GM12878 (cell line): ENCODE measurements around the gene CABLES1. TPM values are rescaled to one million over a fixed set of nuclear protein-coding genes. Genes with fewer than 3 reads are reported as not detected.

Experiments
- ATAC-seq: fragments of 200-7000 bp; cut with Tn5 transposase; 3 replicates; pipeline ENCODE4 v1.9.1; 2020; ENCODE audit warnings: mild to moderate bottlenecking, moderate library complexity
- BruUV-seq: library from RNA; stranded (reverse); fragments of 400-500 nt; replicated peaks from 2 replicates; lab custom pipeline; 2021; lab: Mats Ljungman, UMichigan
- CTCF ChIA-PET: fragments of 300-600 bp; sonication (Branson Sonifier 250); formaldehyde crosslinking; extraction: SDS; loops from one replicate; lab custom pipeline; 2021; ENCODE audit warnings: inconsistent platforms; lab: Yijun Ruan, JAX
- POLR2A ChIA-PET: fragments of 350-600 bp; formaldehyde crosslinking; extraction: SDS; loops from one replicate; lab custom pipeline; 2021; ENCODE audit warnings: inconsistent platforms; lab: Charles Lee
- RAD21 ChIA-PET: fragments of 300-600 bp; sonication (Branson Sonifier 250); formaldehyde crosslinking; loops from one replicate; lab custom pipeline; 2023; ENCODE audit warnings: antibody characterized with exemption; ENCODE audit not compliant: unreplicated experiment; lab: Charles Lee
- SMC1A ChIA-PET: fragments of 300-600 bp; sonication (Branson Sonifier 250); formaldehyde crosslinking; loops from one replicate; lab custom pipeline; 2023; ENCODE audit not compliant: unreplicated experiment, uncharacterized antibody; lab: Charles Lee
- DNase-seq: peaks from one replicate; pipeline ENCODE4 v3.0.0-alpha.2; 2011; ENCODE audit warnings: low read depth, low spot score
- FAIRE-seq: peaks from 3 replicates; lab custom pipeline; 2011; peaks lifted over from hg19 to GRCh38; lab: Jason Lieb, UNC
- H2AFZ ChIP-seq: 2 replicates; pipeline ENCODE4 v1.6.0; 2011; ENCODE audit warnings: low read depth, low read length, control low read depth; ENCODE audit not compliant: control insufficient read depth
- H3K27ac ChIP-seq: 2 replicates; pipeline ENCODE4 v1.5.1; 2011; ENCODE audit warnings: control low read depth; ENCODE audit not compliant: control insufficient read depth, insufficient read depth
- H3K27me3 ChIP-seq, 2 experiments: replicated peaks in 1 of 2; 2 replicates each; pipeline versions ENCODE4 v1.6.0 to v1.6.1; 2011; ENCODE audit warnings: low read length in 1 of 2; ENCODE audit not compliant: control insufficient read depth in 2 of 2, insufficient read depth in 2 of 2
- H3K36me3 ChIP-seq, 2 experiments: 2 replicates each; pipeline ENCODE4 v1.5.1; 2011; ENCODE audit warnings: low read length in 1 of 2; ENCODE audit not compliant: control insufficient read depth in 2 of 2, insufficient read depth in 2 of 2
- H3K4me1 ChIP-seq: 2 replicates; pipeline ENCODE4 v1.6.1; 2011; ENCODE audit warnings: mild to moderate bottlenecking, low read length, moderate library complexity, mixed read lengths; ENCODE audit not compliant: control insufficient read depth, insufficient read depth
- H3K4me2 ChIP-seq: 2 replicates; pipeline ENCODE4 v1.6.0; 2011; ENCODE audit warnings: control low read depth; ENCODE audit not compliant: control insufficient read depth, insufficient read depth
- H3K4me3 ChIP-seq: fragments of 200-600 bp; sonication (generic); 2 replicates; pipeline ENCODE4 v1.5.1; 2016
- H3K79me2 ChIP-seq: 2 replicates; pipeline ENCODE4 v1.6.0; 2011; ENCODE audit warnings: low read length; ENCODE audit not compliant: control insufficient read depth, insufficient read depth
- H3K9ac ChIP-seq: 2 replicates; pipeline ENCODE4 v1.8.0; 2011; ENCODE audit warnings: low read length, control low read depth, mixed read lengths; ENCODE audit not compliant: control insufficient read depth, insufficient read depth
- H3K9me3 ChIP-seq: replicated peaks from 3 replicates; pipeline ENCODE4 v1.5.1; 2011; ENCODE audit warnings: mild to moderate bottlenecking, low read length; ENCODE audit not compliant: control insufficient read depth, insufficient read depth
- H4K20me1 ChIP-seq: 2 replicates; pipeline ENCODE4 v1.6.0; 2011; ENCODE audit not compliant: control insufficient read depth, insufficient read depth
- CBX5 ChIP-seq: sonication (generic); IDR thresholded peaks from 2 replicates; pipeline ENCODE4 v1.6.1; 2016; ENCODE audit warnings: low read depth, moderate library complexity, mild to moderate bottlenecking, inconsistent platforms
- DPF2 ChIP-seq: fragments of 450-650 bp; IDR thresholded peaks from 2 replicates; pipeline ENCODE4 v1.6.1; 2017; ENCODE audit warnings: mild to moderate bottlenecking
- EGR1 ChIP-seq, 2 experiments: IDR thresholded peaks; 1 replicate in 1 of 2; 2 replicates in 1 of 2; pipeline ENCODE4 v1.6.1; 2011 to 2012; ENCODE audit warnings: low read depth in 2 of 2, low read length in 2 of 2, borderline replicate concordance in 1 of 2, mild to moderate bottlenecking in 1 of 2, moderate library complexity in 1 of 2
- ESRRA ChIP-seq: IDR thresholded peaks from 2 replicates; pipeline ENCODE4 v1.6.1; 2012; ENCODE audit warnings: mild to moderate bottlenecking, low read length, improper control_type of control experiment
- HDAC2 ChIP-seq: fragments of 200-600 bp; sonication (generic); IDR thresholded peaks from 2 replicates; pipeline ENCODE4 v1.6.1; 2017
- NFYB ChIP-seq: IDR thresholded peaks from 2 replicates; pipeline ENCODE4 v1.6.1; 2011; ENCODE audit warnings: low read depth, mild to moderate bottlenecking, low read length, improper control_type of control experiment, moderate library complexity; ENCODE audit not compliant: insufficient read depth
- RAD51 ChIP-seq: fragments of 450-650 bp; IDR thresholded peaks from 2 replicates; pipeline ENCODE4 v1.6.1; 2016; ENCODE audit warnings: moderate library complexity, mild to moderate bottlenecking, inconsistent platforms
- RELA ChIP-seq: fragments of 450-650 bp; IDR thresholded peaks from 2 replicates; pipeline ENCODE4 v1.8.0; 2014; ENCODE audit warnings: borderline replicate concordance; ENCODE audit not compliant: partially characterized antibody
- SMAD5 ChIP-seq: IDR thresholded peaks from 2 replicates; pipeline ENCODE4 v1.6.1; 2016; ENCODE audit warnings: antibody characterized with exemption, low read depth
- SRF ChIP-seq, 2 experiments: IDR thresholded peaks; 2 replicates each; pipeline ENCODE4 v1.6.1; 2011; ENCODE audit warnings: low read depth in 2 of 2, low read length in 2 of 2, mild to moderate bottlenecking in 1 of 2, moderate library complexity in 1 of 2
- YBX1 ChIP-seq: fragments of 450-650 bp; IDR thresholded peaks from 2 replicates; pipeline ENCODE4 v1.6.1; 2016; ENCODE audit warnings: antibody characterized with exemption
- ZNF24 ChIP-seq: fragments of 450-650 bp; IDR thresholded peaks from 2 replicates; pipeline ENCODE4 v1.6.1; 2017; ENCODE audit warnings: antibody characterized with exemption, mild to moderate bottlenecking
- ZNF274 ChIP-seq: IDR thresholded peaks from one replicate; pipeline ENCODE4 v1.8.0; 2011; ENCODE audit not compliant: insufficient read length, insufficient read depth
- ZZZ3 ChIP-seq: IDR thresholded peaks from 2 replicates; pipeline ENCODE4 v1.6.1; 2011; ENCODE audit warnings: low read depth; ENCODE audit not compliant: control insufficient read depth, insufficient read length
- WGBS: methylation state at CpG from one replicate; pipeline ENCODE4 v1.1.6; 2016; ENCODE audit warnings: low lambda C conversion rate; ENCODE audit not compliant: insufficient replicate concordance, insufficient coverage; ENCODE audit errors: missing lambda C conversion rate; 5-methylcytosine and 5-hydroxymethylcytosine counted together
- in situ Hi-C: fragments of 300-500 bp; cut with MboI; formaldehyde crosslinking; loops from 9 replicates; pipeline ENCODE4 v1.14.3; 2018; ENCODE audit warnings: mixed read lengths
- intact Hi-C: fragments of 100-400 bp; cut with micrococcal nuclease; formaldehyde crosslinking; loops from one replicate; pipeline ENCODE4 v1.14.2; 2022; ENCODE audit not compliant: unreplicated experiment
- polyA plus RNA-seq, 11 experiments: library from polyadenylated mRNA; depleted of rRNA in 4 of 11; unstranded in 6 of 11; stranded (reverse) in 5 of 11; fragments of >200 nt; fragmentation: Nextera tagmentation in 4 of 11; fragmentation: Illumina TruSeq in 1 of 11; extraction: Ambion mirVana in 4 of 11; extraction: Trizol in 1 of 11; gene quantifications; 1 replicate in 1 of 11; 2 replicates in 10 of 11; pipeline versions ENCODE4 v1.2.1 to v1.2.3, GENCODE V29; 2011 to 2016; ENCODE audit warnings: inconsistent platforms in 2 of 11, missing spikeins in 2 of 11, low read depth in 1 of 11
- total RNA-seq, 4 experiments: library from RNA; depleted of rRNA in 3 of 4; stranded (reverse); fragments of >200 nt in 3 of 4; fragmentation: Illumina TruSeq in 1 of 4; extraction: Trizol in 1 of 4; gene quantifications; 2 replicates each; pipeline versions ENCODE4 v1.2.1 to v1.2.3, GENCODE V29; 2013 to 2021
- TF ChIP-seq, protein P1 (sequence below): fragments of 450-650 bp; conservative IDR thresholded peaks from 2 replicates; pipeline ENCODE4 v1.6.1; 2017; ENCODE audit warnings: mild to moderate bottlenecking, moderate library complexity

Gene CABLES1
- total and polyA plus RNA-seq, 10 of the 15 experiments (the other 5 are each of a cell fraction or from before 2014, with no cell fraction given): 2.9 to 27.2 (median 8.2) TPM

DNA sequence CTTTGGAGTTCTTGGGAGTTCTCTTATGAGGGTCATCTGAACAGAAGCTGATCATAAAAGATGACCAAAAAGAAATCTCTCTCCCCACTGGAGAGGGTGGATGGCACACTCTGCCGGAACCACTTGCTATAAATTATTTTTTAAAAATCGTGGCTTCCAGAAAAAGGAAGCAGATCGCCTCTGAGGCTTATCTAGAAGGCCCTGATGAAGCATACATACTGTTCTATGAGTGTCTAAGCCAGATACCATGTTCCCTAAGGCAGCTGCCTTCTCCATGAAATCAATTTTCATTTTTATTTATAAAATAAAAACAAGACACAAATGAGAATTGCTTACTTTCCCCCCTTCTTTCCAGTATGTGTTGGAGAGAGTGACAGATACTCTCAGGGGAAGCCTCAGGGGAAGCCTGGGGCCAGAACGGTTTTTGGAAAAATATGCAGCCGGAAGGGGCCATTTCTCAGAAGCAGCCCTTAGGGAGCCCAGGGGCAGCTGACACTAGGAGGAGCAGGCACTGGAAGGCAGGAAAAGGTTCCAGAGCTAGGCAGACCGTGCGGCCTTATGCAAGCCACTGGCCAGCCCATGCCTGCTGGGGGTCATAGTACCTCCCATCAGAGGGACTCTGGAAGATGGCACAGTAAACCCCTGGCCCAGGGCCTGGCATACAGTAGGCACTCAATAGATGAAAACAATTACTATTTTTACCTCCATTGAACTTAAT is 130.6 kb downstream of the CABLES1 start:
- no peak for FAIRE-seq
- SMC1A ChIA-PET: interaction anchor here (0.8 to 3.5 kb wide), 9 partner anchors 13 to 132 kb away, joined by 3 to 13 read pairs (median 8); no protein-coding TSS in a partner anchor
- POLR2A ChIA-PET: interaction anchor here (0.7 to 1.7 kb wide), 5 partner anchors 7 to 1057 kb away, joined by 3 to 5 read pairs (median 5); no protein-coding TSS in a partner anchor
- Histone ChIP-seq H3K9me3 (peaks cover 18% of the 10 kb centered on the region), H3K79me2 (no peaks in the 10 kb centered on the region), H3K27me3 (no peaks in the 10 kb centered on the region), H3K4me3 (no peak overlapping the region), H2AFZ (no peak overlapping the region), H3K9ac (no peak overlapping the region), H3K4me2 (no peak overlapping the region), H3K27ac (no peak overlapping the region), H4K20me1 (no peaks in the 10 kb centered on the region), H3K4me1 (peaks cover 17% of the 10 kb centered on the region), H3K36me3 (no peaks in the 10 kb centered on the region; a peak in 1 of 4 replicates)
- CTCF ChIA-PET: interaction anchor here (1.0 to 2.4 kb wide), 2 partner anchors 15 to 24 kb away, joined by 3 to 13 read pairs; no protein-coding TSS in a partner anchor
- no TSS peak for BruUV-seq
- TF ChIP-seq SRF (IDR thresholded peaks at IDR 0.05; ENCODE audit: low read depth in 2 of 2, low read length in 2 of 2): no peak
- no peak for TF ChIP-seq DPF2
- no peak for TF ChIP-seq RELA
- no peak for TF ChIP-seq EGR1 (IDR thresholded peaks at IDR 0.05; ENCODE audit: borderline replicate concordance in 1 of 2, low read depth in 2 of 2, low read length in 2 of 2)
- TF ChIP-seq ZNF24: no peak
- no peak for TF ChIP-seq ZZZ3
- no peak for TF ChIP-seq CBX5
- TF ChIP-seq HDAC2: no peak
- no peak for TF ChIP-seq RAD51
- TF ChIP-seq ZNF274: no peak
- no peak for TF ChIP-seq NFYB
- TF ChIP-seq YBX1: no peak
- TF ChIP-seq ESRRA: no peak
- TF ChIP-seq SMAD5: no peak
- TF ChIP-seq, protein P1, sequence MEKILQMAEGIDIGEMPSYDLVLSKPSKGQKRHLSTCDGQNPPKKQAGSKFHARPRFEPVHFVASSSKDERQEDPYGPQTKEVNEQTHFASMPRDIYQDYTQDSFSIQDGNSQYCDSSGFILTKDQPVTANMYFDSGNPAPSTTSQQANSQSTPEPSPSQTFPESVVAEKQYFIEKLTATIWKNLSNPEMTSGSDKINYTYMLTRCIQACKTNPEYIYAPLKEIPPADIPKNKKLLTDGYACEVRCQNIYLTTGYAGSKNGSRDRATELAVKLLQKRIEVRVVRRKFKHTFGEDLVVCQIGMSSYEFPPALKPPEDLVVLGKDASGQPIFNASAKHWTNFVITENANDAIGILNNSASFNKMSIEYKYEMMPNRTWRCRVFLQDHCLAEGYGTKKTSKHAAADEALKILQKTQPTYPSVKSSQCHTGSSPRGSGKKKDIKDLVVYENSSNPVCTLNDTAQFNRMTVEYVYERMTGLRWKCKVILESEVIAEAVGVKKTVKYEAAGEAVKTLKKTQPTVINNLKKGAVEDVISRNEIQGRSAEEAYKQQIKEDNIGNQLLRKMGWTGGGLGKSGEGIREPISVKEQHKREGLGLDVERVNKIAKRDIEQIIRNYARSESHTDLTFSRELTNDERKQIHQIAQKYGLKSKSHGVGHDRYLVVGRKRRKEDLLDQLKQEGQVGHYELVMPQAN: no peak
- ATAC-seq: no peak
- 64% methylated on average over 7 of the region's 7 CpGs for WGBS
- in situ Hi-C loops (no loop called here), intact Hi-C loops (no loop called here)
- DNase-seq: no peak
- RAD21 ChIA-PET: interaction anchor here (1.4 to 3.2 kb wide), 7 partner anchors 23 to 146 kb away, joined by 4 to 20 read pairs (median 5); no protein-coding TSS in a partner anchor
